BJ (cell line): Measurements from ENCODE around the gene OPRM1. TPM values are rescaled to one million over a fixed set of nuclear protein-coding genes. Genes with fewer than 3 reads are reported as not detected.
"Not testable (repeated sequence)": the region's sequence is repeated elsewhere in the genome, so short reads cannot be mapped to it uniquely, and the experiment has no call there.

Experiments
- CTCF ChIA-PET: fragments of 350-600 bp; formaldehyde crosslinking; extraction: SDS; loops from one replicate; lab custom pipeline; 2021; ENCODE audit warnings: antibody characterized with exemption, inconsistent platforms; lab: Yijun Ruan, JAX
- POLR2A ChIA-PET: fragments of 300-600 bp; sonication (Branson Sonifier 250); formaldehyde crosslinking; extraction: SDS; loops from one replicate; lab custom pipeline; 2021; ENCODE audit warnings: antibody characterized with exemption; lab: Charles Lee
- DNase-seq: peaks from one replicate; pipeline ENCODE4 v3.0.0-alpha.2; 2011; ENCODE audit warnings: low read depth
- H3K27me3 ChIP-seq: 2 replicates; pipeline ENCODE4 v1.6.0; 2011; ENCODE audit warnings: low read length; ENCODE audit not compliant: control insufficient read depth, insufficient read depth
- H3K36me3 ChIP-seq: 2 replicates; pipeline ENCODE4 v1.5.1; 2011; ENCODE audit warnings: low read length; ENCODE audit not compliant: control insufficient read depth, insufficient read depth
- H3K4me3 ChIP-seq: 2 replicates; pipeline ENCODE4 v1.5.1; 2011; ENCODE audit warnings: low read depth, mild to moderate bottlenecking, control low read depth, low read length
- polyA plus RNA-seq: library from polyadenylated mRNA; depleted of rRNA; stranded (reverse); fragments of >200 nt; gene quantifications from 2 replicates; pipeline ENCODE4 v1.2.3, GENCODE V29; 2011
- TF ChIP-seq, protein P1 (sequence below): IDR thresholded peaks from 2 replicates; pipeline ENCODE4 v1.5.1; 2011; ENCODE audit warnings: low read depth, mild to moderate bottlenecking, control low read depth, inconsistent platforms, low read length, moderate library complexity; ENCODE audit not compliant: insufficient read depth

OPRM1 gene
- polyA plus RNA-seq, 1 experiment = not detected

DNA sequence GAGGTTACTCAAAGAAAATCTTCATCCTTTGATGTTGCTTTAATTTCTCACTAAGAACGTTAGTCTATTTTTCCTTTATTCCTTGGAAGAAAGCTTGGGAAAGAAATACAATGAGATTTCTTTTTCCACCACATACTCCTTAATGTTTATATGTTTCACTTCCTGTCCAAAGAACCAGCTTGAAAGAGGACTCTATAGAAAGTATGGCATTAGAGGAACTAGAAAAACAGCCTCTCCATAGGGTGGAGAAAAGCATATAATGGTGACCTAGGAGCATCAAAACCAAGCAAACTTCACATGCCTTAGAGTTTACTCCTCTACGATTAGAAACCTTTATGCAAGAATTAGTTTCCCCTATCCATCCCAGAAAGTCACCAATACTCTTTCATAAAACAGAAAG lies 131.1 kb downstream of the OPRM1 start:
- TF ChIP-seq, protein P1, sequence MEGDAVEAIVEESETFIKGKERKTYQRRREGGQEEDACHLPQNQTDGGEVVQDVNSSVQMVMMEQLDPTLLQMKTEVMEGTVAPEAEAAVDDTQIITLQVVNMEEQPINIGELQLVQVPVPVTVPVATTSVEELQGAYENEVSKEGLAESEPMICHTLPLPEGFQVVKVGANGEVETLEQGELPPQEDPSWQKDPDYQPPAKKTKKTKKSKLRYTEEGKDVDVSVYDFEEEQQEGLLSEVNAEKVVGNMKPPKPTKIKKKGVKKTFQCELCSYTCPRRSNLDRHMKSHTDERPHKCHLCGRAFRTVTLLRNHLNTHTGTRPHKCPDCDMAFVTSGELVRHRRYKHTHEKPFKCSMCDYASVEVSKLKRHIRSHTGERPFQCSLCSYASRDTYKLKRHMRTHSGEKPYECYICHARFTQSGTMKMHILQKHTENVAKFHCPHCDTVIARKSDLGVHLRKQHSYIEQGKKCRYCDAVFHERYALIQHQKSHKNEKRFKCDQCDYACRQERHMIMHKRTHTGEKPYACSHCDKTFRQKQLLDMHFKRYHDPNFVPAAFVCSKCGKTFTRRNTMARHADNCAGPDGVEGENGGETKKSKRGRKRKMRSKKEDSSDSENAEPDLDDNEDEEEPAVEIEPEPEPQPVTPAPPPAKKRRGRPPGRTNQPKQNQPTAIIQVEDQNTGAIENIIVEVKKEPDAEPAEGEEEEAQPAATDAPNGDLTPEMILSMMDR = no peak
- Histone ChIP-seq H3K36me3 (no peaks in the 10 kb centered on the region), H3K4me3 (no peak overlapping the region), H3K27me3 (no peaks in the 10 kb centered on the region)
- POLR2A ChIA-PET = no interaction called here
- CTCF ChIA-PET = no interaction called here
- no peak for DNase-seq

DNA sequence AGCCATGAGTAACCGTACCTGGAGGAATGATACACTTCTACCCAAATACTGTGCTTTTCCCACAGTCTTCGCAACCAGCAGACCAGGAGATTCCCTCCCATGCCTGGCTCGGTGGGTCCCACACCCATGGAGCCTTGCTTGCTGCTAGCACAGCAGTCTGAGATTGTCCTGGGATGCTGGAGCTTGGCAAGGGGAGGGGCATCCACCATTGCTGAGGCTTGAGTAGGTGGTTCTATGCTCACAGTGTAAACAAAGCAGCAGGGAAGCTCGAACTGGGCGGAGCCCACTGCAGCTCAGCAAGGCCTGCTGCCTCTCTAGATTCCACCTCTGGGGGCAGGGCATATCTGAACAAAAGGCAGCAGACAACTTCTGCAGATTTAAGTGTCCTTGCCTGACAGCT lies 133.4 kb downstream of the OPRM1 start:
- H3K36me3 ChIP-seq, H3K4me3 ChIP-seq, DNase-seq, H3K27me3 ChIP-seq, CTCF ChIA-PET, POLR2A ChIA-PET: not testable (repeated sequence)

DNA sequence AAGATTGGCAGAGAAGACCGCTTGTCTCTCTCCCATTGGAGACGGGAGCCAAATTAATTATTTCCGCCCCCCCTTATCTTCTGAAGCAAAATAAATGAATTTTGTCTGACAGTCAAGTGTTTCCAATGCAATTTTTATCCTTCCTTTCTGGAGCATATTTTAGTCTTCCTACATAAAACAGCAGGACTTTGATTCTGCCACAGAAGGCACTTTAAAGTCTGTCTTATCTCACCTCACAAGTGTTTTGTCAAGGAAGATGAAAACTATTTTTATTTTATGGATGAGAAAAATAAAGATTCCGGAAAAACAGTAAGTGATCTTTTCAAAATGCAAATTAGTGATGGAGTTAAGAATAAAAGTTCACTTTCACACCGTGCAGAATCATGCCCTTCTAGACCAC lies 140.4 kb downstream of the OPRM1 start:
- no peak overlapping the region for H3K4me3 ChIP-seq
- TF ChIP-seq, protein P1 = no peak
- no peaks in the 10 kb centered on the region for H3K36me3 ChIP-seq
- DNase-seq = no peak
- POLR2A ChIA-PET = no interaction called here
- no peaks in the 10 kb centered on the region for H3K27me3 ChIP-seq
- CTCF ChIA-PET = no interaction called here

DNA sequence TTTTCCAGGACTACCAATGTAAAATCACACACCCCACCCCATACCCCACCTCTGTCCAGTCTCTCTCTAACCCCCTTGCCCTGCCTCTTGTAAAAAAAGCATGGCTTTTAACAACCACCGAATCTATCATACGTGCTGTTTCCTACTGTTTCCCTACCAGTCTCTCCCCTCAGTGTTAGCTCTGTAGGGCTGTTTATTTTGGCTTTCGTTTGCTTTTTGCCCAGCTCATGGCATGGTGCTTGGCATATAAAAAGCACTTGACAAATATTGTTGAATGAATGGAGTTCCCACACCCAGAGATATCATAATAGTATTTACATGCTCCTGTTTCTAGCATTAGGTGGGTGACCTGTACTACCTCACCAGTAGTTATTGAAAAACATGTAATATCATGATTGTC lies 148.2 kb downstream of the OPRM1 start:
- TF ChIP-seq, protein P1 = no peak
- CTCF ChIA-PET = no interaction called here
- POLR2A ChIA-PET = no interaction called here

DNA sequence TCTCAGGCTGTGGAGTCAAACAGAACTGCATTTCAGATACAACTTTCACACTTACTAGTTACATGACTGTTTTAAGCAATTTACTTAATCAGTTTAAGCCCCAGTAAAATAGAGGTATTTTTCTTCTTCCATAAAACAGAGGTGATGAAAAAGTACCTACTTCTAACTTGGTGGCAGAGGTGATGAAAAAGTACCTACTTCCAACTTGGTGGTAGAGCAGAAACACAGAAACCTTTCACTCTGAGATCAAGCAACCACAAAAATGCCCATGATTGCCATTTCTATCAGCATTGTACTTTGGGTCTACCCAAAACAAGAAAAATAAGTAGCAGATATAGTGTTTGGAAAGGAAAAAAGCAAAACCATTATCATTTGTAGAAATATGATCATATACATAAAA lies 148.7 kb downstream of the OPRM1 start:
- ChIA-PET POLR2A (no interaction called here), CTCF (no interaction called here)
- Histone ChIP-seq H3K27me3 (no peaks in the 10 kb centered on the region), H3K4me3 (no peak overlapping the region), H3K36me3 (no peaks in the 10 kb centered on the region)
- TF ChIP-seq, protein P1 = no peak
- DNase-seq = no peak

More for the DNA sequence above, 148.2 kb downstream of the OPRM1 start:
- no peak for DNase-seq
- Histone ChIP-seq H3K27me3 (no peaks in the 10 kb centered on the region), H3K4me3 (no peak overlapping the region), H3K36me3 (no peaks in the 10 kb centered on the region)

DNA sequence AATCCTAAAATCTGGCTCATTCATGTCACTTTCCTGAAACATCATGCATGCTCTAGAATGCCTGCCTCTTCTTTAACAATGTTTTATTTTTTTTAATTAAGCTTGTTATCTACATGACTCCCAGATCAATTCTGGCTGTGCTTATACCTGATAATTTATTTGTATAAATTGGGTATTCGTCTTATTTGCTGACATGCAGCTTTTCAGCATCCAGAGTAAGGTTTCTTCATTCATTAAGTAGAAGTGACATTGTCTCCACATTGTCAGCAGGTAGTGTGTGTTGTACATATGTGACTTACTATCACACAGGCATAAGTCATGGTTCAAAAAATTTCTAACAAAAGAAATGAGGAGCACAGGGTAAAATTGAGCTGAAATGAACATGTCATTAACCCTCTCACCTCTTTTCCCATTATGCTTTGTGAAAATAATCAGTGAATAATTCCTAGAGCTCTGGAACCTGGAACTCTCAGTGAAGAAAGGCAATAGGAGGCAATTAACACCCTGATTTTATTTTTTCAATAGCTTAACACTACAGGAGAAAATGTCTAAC lies 157.4 kb downstream of the OPRM1 start:
- no peak overlapping the region for H3K4me3 ChIP-seq
- no peak for DNase-seq
- no peaks in the 10 kb centered on the region for H3K36me3 ChIP-seq
- no peaks in the 10 kb centered on the region for H3K27me3 ChIP-seq
- TF ChIP-seq, protein P1 = no peak
- ChIA-PET POLR2A (no interaction called here), CTCF (interaction anchor here (1.2 kb wide), 1 partner anchor 43 kb away, joined by 4 read pairs; no protein-coding TSS in a partner anchor)
